A204.1 (cell line): ENCODE measurements around the gene MIB1.
"Not testable (repeated sequence)": the region's sequence is repeated elsewhere in the genome, so short reads cannot be mapped to it uniquely, and the experiment has no call there.

ENCODE experiments used
- FAIRE-seq: peaks from 2 replicates; lab custom pipeline; 2012; peaks lifted over from hg19 to GRCh38; lab: Jason Lieb, UNC

Gene MIB1

DNA sequence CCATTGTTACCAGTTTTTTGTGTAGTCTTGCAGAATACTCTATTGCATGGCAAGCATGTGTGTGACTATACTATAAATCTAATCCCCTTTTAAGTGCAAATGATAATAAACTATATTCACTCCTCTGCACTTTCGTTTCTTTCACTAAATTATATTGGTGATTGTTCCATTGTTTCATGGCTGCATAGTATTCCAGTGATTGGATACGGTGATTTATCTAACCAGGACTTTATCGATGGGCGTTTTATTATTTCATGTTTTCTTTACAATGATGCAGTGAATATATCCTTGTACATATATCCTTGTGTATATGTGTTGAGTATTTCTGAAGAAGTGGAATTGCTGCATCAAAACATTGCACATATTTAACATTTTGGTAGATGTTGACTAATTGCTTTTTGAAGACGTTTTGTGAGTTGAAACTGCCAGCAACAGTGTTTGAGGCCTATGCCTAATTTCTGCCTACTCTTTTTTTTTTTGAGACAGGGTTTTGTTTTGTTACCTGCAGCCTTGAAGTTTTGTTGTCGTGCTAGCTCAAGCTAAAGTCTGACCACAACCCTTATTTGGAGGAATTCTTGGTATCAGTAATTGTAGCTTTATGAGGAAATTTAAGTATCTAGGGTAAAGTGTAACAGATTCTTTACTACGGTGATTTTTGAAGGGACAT, 2.7 kb downstream of the MIB1 start:
- no peak for FAIRE-seq

DNA sequence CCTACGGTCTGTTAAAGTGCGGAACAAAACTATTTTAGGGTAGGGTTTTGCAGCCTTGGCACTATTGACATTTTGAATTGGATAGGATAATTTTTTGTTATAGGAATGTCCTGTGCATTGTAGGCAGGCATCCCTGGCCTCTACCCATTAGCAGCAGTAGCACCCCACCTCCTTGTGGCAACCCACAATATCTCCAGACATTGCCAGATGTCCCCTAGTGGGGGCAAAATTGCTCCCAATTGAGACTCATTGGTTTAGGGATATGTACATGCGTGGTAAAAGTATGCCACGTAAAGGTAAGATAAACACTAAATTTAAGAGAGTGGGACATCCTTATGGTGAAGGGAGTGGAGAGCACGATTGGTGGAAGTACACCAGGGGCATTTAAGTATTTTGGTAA, 4.6 kb downstream of the MIB1 start:
- no peak for FAIRE-seq

- FAIRE-seq, result no peak
Observed at GRCh38 chr18:21747268-21747667, 6.7 kb downstream of the MIB1 start.

DNA sequence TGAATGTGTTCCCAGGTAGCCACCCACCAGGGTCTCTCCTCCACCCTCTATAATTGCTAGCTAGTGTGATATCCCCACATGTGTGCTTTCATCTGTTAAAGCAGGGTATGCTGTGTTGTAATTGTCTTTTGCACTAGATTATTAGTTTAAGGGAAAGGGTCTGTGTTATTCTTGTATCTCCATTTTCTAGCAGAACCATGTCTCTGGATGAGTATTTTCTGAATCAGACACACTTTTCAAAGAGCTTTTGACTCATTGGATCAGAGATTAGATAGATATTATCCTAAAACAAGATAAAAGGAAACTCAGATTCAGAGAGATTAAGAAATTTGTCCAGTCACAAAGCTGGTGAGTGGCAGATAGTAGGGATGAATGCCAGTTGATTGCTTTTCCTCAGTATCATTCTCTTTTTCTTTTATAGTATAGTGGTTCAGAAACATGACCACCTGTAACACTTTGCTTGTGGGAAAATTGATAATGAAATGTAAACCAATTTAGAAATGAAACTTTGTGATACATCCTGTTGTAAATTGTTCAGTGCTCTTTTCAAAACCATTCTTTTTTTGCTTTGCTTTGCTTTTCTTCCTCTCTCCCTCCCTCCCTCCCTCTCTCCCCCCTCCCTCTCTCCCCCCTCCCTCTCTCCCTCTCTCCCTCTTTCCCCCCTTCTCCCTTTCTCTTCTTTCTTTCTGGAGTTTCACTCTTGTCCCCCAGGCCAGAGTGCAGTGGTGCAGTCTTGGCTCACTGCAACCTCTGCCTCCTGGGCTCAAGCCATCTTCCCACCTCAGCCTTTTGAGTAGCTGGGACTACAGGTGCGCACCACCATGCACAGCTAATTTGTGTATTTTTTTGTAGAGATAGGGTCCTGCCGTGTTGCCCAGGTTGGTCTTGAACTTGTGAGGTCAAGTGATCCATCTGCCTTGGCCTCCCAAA, 7.4 kb downstream of the MIB1 start:
- no peak for FAIRE-seq

DNA sequence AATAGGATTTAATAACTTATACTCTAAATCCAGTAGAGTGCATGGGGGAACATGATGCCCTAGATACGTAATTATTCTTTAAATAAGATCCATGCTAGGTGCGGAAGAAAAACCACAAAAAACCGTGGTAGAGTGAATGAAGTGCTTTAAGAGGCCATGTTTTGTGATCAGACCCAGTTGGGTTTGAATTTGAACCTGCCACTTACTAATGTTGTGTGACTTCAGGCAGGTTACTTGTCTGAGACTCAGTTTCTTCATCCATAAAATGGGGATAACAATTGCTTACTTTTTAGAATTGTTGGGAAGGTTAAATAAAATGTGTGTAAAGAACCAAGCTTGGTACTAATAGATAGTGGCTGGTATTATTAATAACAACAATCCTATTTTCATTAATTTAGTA, 17.2 kb downstream of the MIB1 start:
- FAIRE-seq, result no peak

- FAIRE-seq, result no peak
Observed at GRCh38 chr18:21759836-21760235, 19.2 kb downstream of the MIB1 start.

DNA sequence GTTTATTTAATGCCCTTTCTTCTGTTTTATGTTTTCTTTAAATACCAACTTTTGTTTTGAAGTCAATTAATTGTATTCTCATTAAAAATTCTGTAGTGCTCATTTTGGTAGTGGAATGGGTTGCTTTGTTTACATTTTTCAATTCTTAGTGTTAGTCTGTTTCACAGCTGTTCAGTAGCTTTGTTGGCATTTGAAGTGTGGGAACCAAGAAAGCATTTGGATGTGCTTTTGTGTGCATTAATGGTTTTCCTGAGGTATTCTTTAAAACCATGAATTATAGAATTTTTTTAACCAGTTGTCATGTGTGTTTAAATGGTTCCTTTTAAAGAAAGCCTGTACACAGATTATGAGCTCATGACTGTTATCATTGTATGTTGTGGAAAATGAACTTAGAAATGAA, 19.7 kb downstream of the MIB1 start:
- FAIRE-seq, result no peak

- no peak for FAIRE-seq
Observed at GRCh38 chr18:21761471-21762115, 21.0 kb downstream of the MIB1 start.

GRCh38 chr18:21762181-21762772, 21.7 kb downstream of the MIB1 start:
- no peak for FAIRE-seq

- FAIRE-seq, result no peak
Observed at GRCh38 chr18:21763846-21764646, 23.5 kb downstream of the MIB1 start.

GRCh38 chr18:21769206-21769605, 28.6 kb downstream of the MIB1 start:
- no peak for FAIRE-seq

DNA sequence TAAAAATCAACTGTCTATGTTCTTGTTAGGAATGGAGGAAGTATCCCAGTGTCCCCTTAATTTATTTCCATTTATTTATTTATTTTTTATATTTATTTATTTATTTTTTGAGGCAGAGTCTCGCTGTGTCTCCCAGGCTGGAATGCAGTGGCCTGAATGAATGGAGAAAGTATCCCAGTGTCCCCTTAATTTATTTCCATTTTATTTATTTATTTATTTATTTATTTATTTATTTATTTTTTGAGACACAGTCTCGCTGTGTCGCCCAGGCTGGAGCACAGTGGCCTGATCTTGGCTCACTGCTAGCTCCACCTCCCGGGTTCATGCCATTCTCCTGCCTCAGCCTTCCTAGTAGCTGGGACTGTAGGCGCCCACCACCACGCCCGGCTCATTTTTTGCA, 34.1 kb downstream of the MIB1 start:
- FAIRE-seq, result no peak

GRCh38 chr18:21777814-21778213, 37.2 kb downstream of the MIB1 start:
- FAIRE-seq, result no peak

GRCh38 chr18:21786526-21786925, 45.9 kb downstream of the MIB1 start:
- no peak for FAIRE-seq

- FAIRE-seq, result not testable (repeated sequence)
Observed at GRCh38 chr18:21796089-21796488, 55.5 kb downstream of the MIB1 start.

GRCh38 chr18:21798126-21798525, 57.5 kb downstream of the MIB1 start:
- FAIRE-seq, result no peak

GRCh38 chr18:21799721-21800120, 59.1 kb downstream of the MIB1 start:
- no peak for FAIRE-seq

- no peak for FAIRE-seq
Observed at GRCh38 chr18:21803495-21803894, 62.9 kb downstream of the MIB1 start.

GRCh38 chr18:21805771-21806366, 65.3 kb downstream of the MIB1 start:
- FAIRE-seq, result no peak

DNA sequence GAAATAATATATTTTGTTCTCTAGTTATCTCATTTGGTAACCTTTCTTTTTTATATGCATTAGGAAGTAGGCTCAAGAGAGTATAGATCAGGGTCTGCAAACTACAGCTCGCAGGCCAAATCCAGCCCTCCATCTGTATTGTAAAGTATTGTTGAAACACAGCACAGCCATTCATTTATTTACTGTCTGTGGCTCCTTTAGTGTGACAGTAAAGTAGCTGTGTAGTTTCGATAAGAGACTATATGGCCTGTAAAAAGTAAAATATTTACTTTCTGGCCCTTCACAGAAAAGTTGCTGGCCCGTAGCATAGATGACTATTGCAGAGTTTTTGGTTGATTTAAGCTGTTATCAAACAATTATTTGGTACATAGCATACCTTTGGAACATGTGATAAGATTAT, 67.6 kb downstream of the MIB1 start:
- no peak for FAIRE-seq

- no peak for FAIRE-seq
Observed at GRCh38 chr18:21809725-21810124, 69.1 kb downstream of the MIB1 start.

GRCh38 chr18:21815101-21815500, 74.5 kb downstream of the MIB1 start:
- no peak for FAIRE-seq
